BJ (cell line): Measurements from ENCODE around the gene NIPAL3. TPM values are rescaled to one million over a fixed set of nuclear protein-coding genes. Genes with fewer than 3 reads are reported as not detected.

Experiments
- CTCF ChIA-PET: fragments of 350-600 bp; formaldehyde crosslinking; extraction: SDS; loops from one replicate; lab custom pipeline; 2021; ENCODE audit warnings: antibody characterized with exemption, inconsistent platforms; lab: Yijun Ruan, JAX
- POLR2A ChIA-PET: fragments of 300-600 bp; sonication (Branson Sonifier 250); formaldehyde crosslinking; extraction: SDS; loops from one replicate; lab custom pipeline; 2021; ENCODE audit warnings: antibody characterized with exemption; lab: Charles Lee
- DNase-seq: peaks from one replicate; pipeline ENCODE4 v3.0.0-alpha.2; 2011; ENCODE audit warnings: low read depth
- H3K27me3 ChIP-seq: 2 replicates; pipeline ENCODE4 v1.6.0; 2011; ENCODE audit warnings: low read length; ENCODE audit not compliant: control insufficient read depth, insufficient read depth
- H3K36me3 ChIP-seq: 2 replicates; pipeline ENCODE4 v1.5.1; 2011; ENCODE audit warnings: low read length; ENCODE audit not compliant: control insufficient read depth, insufficient read depth
- H3K4me3 ChIP-seq: 2 replicates; pipeline ENCODE4 v1.5.1; 2011; ENCODE audit warnings: low read depth, mild to moderate bottlenecking, control low read depth, low read length
- CTCF ChIP-seq: IDR thresholded peaks from 2 replicates; pipeline ENCODE4 v1.5.1; 2011; ENCODE audit warnings: low read depth, mild to moderate bottlenecking, control low read depth, inconsistent platforms, low read length, moderate library complexity; ENCODE audit not compliant: insufficient read depth
- polyA plus RNA-seq: library from polyadenylated mRNA; depleted of rRNA; stranded (reverse); fragments of >200 nt; gene quantifications from 2 replicates; pipeline ENCODE4 v1.2.3, GENCODE V29; 2011

The NIPAL3 gene
- polyA plus RNA-seq, 1 experiment = 74.5 TPM

GRCh38 chr1:24414775-24415333 is 748 bp upstream of the NIPAL3 start:
- TF ChIP-seq CTCF = no peak
- Histone ChIP-seq H3K27me3 (no peaks in the 10 kb centered on the region), H3K36me3 (0 out of 2 replicates have a peak, but pooled peaks cover 2% of the 10 kb centered on the region), H3K4me3 (no peak overlapping the region)
- POLR2A ChIA-PET = no interaction called here
- CTCF ChIA-PET = interaction anchor here (0.7 to 5.2 kb wide), 15 partner anchors 16 to 310 kb away, joined by 3 to 44 read pairs (median 4); no protein-coding TSS in a partner anchor
- no peak for DNase-seq

GRCh38 chr1:24415910-24416665 is 486 bp downstream of the NIPAL3 start:
- POLR2A ChIA-PET = no interaction called here
- Histone ChIP-seq H3K4me3 (peak overlapping the region; percentile 72), H3K27me3 (no peaks in the 10 kb centered on the region), H3K36me3 (0 out of 2 replicates have a peak, but pooled peaks cover 2% of the 10 kb centered on the region)
- DNase-seq = no peak
- no peak for TF ChIP-seq CTCF
- CTCF ChIA-PET = interaction anchor here (0.5 to 5.2 kb wide), 22 partner anchors 15 to 309 kb away, joined by 3 to 44 read pairs (median 4); no protein-coding TSS in a partner anchor

GRCh38 chr1:24416666-24417391 is 1.2 kb downstream of the NIPAL3 start:
- peak; percentile 88 for DNase-seq
- Histone ChIP-seq H3K36me3 (0 out of 2 replicates have a peak, but pooled peaks cover 2% of the 10 kb centered on the region), H3K4me3 (peak overlapping the region; percentile 72), H3K27me3 (no peaks in the 10 kb centered on the region)
- CTCF ChIA-PET = interaction anchor here (0.5 to 5.2 kb wide), 11 partner anchors 19 to 295 kb away, joined by 3 to 44 read pairs (median 4); no protein-coding TSS in a partner anchor
- POLR2A ChIA-PET = no interaction called here
- no peak for TF ChIP-seq CTCF

GRCh38 chr1:24417681-24418080 is 2.1 kb downstream of the NIPAL3 start:
- DNase-seq = no peak
- Histone ChIP-seq H3K36me3 (0 out of 2 replicates have a peak, but pooled peaks cover 2% of the 10 kb centered on the region), H3K27me3 (no peaks in the 10 kb centered on the region), H3K4me3 (no peak overlapping the region; the same call in 1 of the 2 replicates)
- TF ChIP-seq CTCF = no peak
- CTCF ChIA-PET = interaction anchor here (0.6 to 5.2 kb wide), 9 partner anchors 17 to 218 kb away, joined by 3 to 44 read pairs (median 3); no protein-coding TSS in a partner anchor
- POLR2A ChIA-PET = no interaction called here
